Limb (tissue), 2 donors: ENCODE data around the gene AOPEP.

Experiments used
- DNase-seq, 2 donors: peaks; one replicate each; pipeline ENCODE4 v3.0.0-alpha.2; 2016; ENCODE audit errors: extremely low spot score in 2 of 2

The AOPEP gene

DNA sequence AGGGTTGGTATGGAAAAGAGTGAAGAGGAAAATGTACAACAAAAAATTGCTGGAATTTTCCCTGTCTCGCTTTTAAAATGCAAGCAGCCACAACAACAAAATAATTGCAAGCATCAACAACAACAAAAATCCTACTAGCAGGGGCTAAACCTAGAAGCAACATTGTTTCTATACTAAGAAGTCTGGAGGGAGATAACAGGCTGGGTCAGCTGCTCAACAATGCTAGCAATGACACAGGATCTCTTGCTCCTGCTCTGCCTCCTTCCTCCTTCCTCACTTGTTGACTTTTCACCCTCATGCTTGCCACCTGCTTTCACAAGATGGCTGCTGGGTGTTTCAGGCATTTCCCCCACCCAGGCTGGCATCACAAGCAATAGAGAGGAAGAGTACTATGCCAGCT is 7.6 kb upstream of the AOPEP start:
- DNase-seq = no peak

DNA sequence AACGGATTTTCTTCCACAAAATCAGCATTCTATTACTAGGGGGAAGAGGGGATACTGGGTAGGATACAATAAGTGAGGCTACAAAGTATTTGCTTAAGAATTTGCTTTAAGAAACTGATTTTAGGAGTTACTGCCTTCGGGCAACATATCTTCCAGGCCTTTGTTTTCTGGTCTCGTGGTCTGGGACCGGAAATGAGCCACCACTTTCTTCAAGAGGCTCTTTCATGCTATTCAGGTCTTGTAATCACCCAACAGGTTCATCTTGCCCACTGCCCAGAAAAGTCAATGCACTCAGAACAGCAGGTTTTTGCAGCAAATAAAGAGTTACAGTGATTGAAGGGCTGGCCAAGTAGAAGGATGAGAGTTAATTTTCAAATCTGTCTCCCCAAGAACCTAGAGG is 6.6 kb upstream of the AOPEP start:
- DNase-seq = no peak

DNA sequence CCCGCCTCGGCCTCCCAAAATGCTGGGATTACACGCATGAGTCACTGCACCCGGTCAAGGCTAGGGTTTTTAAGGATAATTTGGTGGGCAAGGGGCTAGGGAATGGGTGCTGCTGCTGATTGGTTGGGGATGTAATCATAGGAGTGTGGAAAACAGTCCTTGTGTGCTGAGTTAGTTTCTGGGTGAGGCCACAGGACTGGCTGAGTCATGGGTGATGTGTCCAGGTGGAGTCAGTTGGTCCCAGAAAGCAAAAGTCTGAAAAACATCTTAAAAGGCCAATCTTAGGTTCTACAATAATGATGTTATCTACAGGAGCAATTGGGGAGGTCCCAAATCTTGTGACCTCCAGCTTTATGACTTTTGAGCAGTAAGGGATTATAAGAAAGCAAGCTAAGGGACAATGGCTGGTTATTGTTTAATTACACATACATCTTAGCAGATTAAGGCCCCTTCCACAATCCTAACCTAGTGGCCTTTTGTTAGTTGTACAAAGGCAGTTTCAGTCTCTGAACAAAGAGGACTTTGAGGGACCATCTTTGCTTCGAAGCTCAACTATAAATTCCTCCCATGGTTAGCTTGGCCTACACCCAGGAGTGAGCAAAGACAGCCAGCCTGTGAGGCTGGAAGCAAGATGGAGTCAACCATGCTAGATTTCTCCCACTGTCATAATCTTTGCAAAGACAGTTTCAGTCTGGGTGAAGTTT is 5.5 kb upstream of the AOPEP start:
- DNase-seq = no peak

- DNase-seq = no peak
Observed at GRCh38 chr9:94721754-94722153, 4.7 kb upstream of the AOPEP start.

GRCh38 chr9:94725293-94725692 is 1.2 kb upstream of the AOPEP start:
- no peak for DNase-seq

DNA sequence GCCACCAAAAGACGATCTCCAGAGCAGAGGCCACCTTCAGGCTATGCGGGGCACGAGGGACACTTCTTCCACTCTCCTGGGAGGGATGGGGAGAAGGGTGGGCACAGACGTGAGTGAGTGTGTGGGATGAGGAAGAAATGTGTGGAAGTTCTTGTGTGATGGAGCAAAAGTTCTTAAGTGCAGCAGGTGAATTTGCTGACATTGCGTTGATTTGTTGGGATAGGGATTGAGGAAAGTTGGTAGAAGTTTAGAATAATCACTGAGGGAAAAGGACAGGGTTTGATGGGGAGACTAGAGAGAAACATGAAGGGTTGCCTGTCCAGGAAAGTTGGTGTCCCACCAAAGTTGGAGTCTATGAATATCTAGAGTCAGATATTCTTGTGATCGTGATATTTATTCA is 2.2 kb downstream of the AOPEP start:
- DNase-seq = no peak

- no peak for DNase-seq
Observed at GRCh38 chr9:94729199-94729598, 2.7 kb downstream of the AOPEP start.

DNA sequence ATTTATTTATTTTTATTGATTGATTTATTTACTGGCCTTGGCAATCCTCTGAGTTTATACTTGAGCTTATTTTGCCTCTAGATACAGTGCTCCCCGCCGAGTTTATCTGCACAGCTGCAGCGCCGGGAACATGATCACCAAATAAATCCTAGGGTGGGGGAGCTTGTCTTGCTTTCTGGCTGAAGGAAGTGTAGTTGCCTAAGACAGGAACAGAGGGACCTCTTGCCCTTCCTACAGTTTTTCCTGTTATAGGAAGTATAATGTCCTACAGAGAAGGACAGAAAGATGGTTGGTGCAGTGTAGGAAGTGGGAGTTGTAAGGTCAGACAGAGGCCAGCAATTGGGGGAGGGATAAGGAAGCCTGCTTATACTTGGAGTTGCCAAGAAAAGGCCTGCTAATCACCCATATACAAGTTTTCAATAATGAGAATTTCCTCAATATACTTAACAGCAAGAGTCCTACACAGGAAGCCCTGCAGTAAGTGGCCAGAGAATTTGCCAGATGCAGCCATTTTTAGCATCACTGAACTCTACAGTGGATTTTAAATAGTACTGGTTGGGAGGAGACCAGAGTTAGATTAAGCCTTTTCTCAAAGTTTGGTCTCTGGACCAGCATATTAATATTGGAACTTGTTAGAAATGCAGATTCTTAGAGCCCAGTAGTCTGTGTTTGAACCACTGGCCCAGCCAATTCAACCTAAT is 7.7 kb downstream of the AOPEP start:
- DNase-seq = no peak

- DNase-seq = no peak
Observed at GRCh38 chr9:94736759-94737158, 10.3 kb downstream of the AOPEP start.

DNA sequence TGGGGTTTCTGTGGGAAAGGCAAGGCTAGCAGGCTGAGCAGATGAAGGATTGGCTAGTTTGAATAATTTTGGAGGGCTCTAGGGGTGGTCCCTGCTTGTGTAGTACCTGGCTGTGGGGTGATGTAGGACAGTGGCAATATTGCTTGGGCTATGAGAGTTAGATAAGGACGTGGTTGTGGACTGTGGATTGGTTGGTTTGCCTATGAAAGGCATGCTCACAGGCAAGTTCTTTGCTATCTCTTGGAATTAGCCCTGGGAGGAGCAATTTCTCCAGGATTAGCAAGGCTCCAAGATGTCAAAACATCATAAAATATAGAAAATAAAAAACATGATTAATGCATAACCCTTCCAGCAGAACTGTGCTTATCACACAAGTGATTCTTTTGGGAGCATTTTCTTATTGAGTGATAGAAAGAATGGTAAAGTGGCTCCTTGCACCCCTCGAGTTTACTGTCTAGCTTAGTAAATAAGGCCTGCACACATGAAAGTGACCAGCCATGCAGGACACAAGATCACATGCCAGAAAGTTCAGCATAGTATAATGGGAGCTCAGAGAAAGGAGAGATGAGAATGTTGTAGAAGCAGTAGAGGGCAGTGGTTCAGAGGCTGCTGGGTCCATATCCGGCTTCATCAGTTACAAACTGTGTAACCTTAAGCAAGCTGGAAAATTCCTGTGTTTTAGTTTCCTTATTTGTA is 13.8 kb downstream of the AOPEP start:
- DNase-seq = no peak

DNA sequence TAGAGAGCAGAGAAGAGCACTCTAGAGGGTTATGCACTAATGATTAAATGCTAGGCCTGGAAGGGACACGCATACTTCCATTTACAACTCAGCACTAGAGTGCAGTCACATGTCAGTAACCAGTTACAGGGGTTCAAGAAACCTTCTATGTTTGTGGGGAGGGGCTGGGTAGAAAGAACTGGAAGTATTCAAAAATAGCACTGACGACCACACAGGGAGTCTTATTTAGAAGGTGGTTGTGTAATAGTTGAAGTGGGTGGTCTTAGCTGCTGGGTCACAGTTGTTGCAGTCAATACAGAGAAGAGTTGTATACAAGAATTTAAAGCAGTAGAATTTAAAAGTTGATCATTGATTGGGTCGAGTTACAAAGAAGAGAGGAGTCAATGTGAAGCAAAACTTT is 15.4 kb downstream of the AOPEP start:
- no peak for DNase-seq

- no peak for DNase-seq
Observed at GRCh38 chr9:94743035-94743954, 16.8 kb downstream of the AOPEP start.

DNA sequence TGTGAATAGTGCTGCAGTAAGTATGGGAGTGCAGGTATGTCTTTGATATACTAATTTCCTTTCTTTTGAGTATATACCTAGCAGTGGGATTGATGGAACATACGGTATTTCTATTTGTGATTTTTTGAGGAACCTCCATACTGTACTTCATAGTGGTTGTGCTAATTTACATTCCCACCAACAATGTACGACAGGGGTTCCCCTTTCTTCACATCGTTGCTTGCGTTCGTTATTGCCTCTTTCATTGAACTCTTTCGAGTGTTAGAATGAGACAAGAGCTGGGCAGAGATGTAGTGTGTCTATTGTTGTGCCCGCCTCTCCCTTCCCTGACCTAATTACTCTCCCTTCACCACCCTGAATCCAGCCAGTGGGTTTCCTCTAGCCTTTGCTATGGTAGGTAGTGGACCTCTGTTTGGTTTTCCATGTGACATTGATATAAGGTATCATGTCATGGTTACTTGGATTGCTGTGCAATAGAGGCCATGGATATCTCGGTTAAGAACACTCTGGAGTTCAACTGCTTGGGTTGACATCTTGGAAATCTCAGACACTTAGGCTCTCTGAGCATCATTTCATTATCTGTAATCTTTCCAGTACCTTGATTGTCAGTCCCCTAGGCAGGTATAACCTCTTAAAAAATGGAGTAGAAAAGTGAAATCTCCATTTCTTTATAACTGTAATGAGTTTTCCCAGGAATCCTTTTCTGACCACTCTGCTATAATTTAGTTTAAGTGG is 19.5 kb downstream of the AOPEP start:
- no peak for DNase-seq

DNA sequence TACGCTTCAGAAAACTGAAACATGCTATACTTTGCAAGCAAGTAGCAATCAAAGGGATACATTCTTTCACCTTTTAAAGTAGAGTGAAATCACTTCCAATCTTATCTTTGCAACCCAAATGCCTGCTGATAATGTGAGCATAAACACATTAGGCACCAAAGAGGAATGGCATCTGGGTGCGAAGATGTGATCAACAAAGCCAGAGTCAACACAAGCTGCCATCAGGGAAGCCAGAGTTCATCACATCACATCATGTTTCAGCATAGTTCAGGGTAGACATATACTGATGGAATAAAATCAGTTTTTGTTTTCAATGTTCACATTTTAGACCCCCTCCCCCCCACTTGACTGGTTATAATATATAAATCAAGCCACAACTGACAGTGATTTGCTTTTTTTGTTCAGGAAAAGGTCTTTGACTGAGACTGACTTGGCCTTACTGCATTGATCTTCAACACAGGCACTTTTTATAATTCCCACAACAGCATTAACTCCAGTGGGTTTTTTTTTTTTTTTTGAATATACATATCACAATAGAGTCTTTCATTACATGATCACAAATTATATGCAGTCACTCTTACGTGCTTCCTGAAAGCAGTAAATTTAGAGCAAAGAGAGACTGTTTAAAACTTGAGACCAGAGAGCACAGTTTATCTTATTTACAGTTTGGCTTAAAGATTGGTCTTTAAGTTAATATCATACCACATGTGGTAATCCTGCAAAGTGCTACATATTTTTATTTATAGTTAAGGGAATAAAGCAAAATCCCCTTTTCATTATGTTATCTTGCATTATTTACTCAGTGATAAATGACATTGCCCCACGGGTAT is 20.3 kb downstream of the AOPEP start:
- no peak for DNase-seq

DNA sequence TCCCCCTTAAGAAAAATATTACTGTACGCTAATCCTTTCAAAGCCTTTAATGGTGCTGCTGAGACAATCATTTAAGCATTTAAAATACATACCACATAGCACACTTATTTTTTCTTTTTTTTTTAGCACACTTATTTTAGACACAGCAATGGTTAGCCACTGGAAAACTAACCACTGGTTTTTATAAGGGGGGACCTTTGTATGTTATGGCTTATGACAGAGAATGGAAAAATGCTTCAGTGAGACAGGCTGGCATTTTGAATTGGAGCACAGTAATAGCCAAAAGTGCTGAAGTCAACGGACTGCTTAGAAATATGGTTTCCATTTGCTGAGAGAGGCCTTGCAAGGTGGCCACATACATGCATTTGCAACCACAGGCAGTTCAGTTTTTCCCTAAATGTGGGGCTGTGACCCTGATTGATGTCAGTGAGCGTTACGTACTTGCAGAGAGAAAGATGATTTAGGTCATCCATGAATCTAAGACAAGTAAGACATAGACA is 28.5 kb downstream of the AOPEP start:
- DNase-seq = no peak

DNA sequence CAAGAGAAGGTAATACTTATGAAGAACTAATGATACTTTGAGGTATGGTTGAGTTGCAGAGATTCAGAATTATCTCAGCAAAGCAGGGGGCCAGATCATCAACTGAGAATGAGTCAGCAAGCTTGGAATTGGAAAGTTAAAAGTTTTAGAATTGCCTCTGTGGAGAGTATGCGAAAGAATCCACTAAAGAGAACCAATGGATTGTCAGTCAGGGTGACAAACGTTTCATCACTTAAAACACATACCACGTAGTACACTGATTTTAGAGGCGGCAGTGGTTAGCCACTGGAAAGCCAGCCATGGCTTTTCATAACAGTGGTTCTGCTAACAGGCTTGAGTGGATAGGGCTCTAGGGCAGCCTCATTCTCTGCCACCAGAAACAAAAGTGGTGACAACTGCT is 30.7 kb downstream of the AOPEP start:
- DNase-seq = no peak

GRCh38 chr9:94758031-94758430 is 31.5 kb downstream of the AOPEP start:
- DNase-seq = no peak

DNA sequence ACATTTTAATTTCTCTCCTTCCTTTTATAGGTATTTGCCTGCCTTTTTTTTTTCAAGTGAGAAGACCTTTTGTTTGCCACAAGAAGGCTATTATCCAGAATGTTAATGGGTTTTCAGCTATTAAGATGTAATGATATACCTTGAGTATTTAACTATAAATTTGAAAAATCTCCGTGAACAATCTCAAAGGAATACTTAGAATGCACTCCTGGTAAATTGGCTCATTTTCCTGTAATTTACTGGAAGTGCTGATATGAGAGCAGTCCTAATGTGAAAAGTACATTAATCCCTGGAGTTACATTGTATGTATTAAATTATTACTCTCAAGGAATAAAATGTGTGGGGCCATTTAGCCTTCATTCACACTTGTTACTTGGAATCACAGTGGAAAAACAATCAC is 32.4 kb downstream of the AOPEP start:
- DNase-seq = no peak

- no peak for DNase-seq
Observed at GRCh38 chr9:94760010-94760409, 33.5 kb downstream of the AOPEP start.

DNA sequence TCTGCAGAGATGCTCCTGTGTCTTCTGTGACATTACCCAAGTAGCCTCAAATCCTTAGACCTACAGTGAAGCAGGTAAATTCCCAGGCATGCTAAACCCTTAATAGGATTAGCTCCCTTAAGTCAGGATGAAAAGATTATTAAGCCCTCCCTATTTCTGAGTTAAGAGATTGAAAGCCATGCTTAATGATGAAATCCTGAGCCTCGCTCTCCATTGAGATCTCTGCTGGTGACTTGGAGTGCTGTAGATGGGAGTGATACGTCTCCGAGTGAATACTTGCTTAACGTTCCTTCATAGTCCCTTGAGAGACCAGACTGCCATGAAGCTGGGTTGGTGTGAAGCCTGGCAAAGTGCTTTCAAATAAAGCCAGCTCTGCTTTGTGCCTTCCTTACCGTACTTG is 34.2 kb downstream of the AOPEP start:
- DNase-seq = no peak
